GM12875 (cell line): ENCODE measurements around the gene LGALS12.
A peak's percentile ranks its signal among the peaks of the same experiment; 100 is the strongest.

Source experiments
- H3K4me3 ChIP-seq: one replicate; pipeline ENCODE4 v1.5.1; 2011; ENCODE audit warnings: low read depth, low read length, control low read depth
- CTCF ChIP-seq: IDR thresholded peaks from 2 replicates; pipeline ENCODE4 v1.5.1; 2011; ENCODE audit warnings: low read depth, mild to moderate bottlenecking, control low read depth, inconsistent platforms, low read length, moderate library complexity, borderline replicate concordance; ENCODE audit not compliant: insufficient read depth

LGALS12 gene

GRCh38 chr11:63505857-63506528, at the start of gene LGALS12:
TSS of gene LGALS12 (plus strand) at chr11:63506084. CDS start at chr11:63506459, 375 bp downstream.
- TF ChIP-seq CTCF: no peak
- no peak within 1 kb of the TSS for H3K4me3 ChIP-seq

GRCh38 chr11:63459586-63459985, 46.3 kb upstream of the LGALS12 start:
- H3K4me3 ChIP-seq: no peak overlapping the region
- TF ChIP-seq CTCF: no peak

- H3K4me3 ChIP-seq: no peak overlapping the region
- no peak for TF ChIP-seq CTCF
These were observed 43.7 kb upstream of the LGALS12 start for GRCh38 chr11:63462137-63462536.

GRCh38 chr11:63470311-63470710, 35.6 kb upstream of the LGALS12 start:
- TF ChIP-seq CTCF: no peak
- no peak overlapping the region for H3K4me3 ChIP-seq

- TF ChIP-seq CTCF: no peak
- H3K4me3 ChIP-seq: no peak overlapping the region
These were observed 33.5 kb upstream of the LGALS12 start for GRCh38 chr11:63472372-63472771.

- H3K4me3 ChIP-seq: no peak overlapping the region
- no peak for TF ChIP-seq CTCF
These were observed 29.3 kb upstream of the LGALS12 start for GRCh38 chr11:63476618-63477017.

- TF ChIP-seq CTCF: peak; percentile 72
- no peak overlapping the region for H3K4me3 ChIP-seq
These were observed 27.0 kb upstream of the LGALS12 start for GRCh38 chr11:63478896-63479295.
